Activated CD4-positive, alpha-beta T cell treated with anti-CD3 and anti-CD28 coated beads for 24 hours (primary cell): Measurements from ENCODE around the gene POLR2A.

Source experiments
- DNase-seq, 2 donors: peaks; one replicate each; pipeline ENCODE4 v3.0.0-alpha.2; 2020; ENCODE audit warnings: low read depth in 2 of 2

Gene POLR2A

DNA sequence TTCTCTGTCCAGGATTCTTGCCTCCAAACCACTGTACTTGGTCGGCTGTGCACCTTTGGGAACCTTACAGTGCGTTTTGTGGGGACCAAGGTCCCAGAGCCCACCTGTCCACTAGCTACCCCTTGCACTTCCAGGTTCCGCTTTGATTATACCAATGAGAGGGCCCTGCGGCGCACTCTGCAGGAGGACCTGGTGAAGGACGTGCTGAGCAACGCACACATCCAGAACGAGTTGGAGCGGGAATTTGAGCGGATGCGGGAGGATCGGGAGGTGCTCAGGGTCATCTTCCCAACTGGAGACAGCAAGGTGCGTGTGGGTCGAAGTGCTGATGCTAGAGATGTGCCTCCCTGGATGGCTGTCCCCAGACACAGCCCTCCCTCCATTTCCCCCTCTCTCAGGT lies 18.8 kb downstream of the POLR2A start:
- DNase-seq: no peak

DNA sequence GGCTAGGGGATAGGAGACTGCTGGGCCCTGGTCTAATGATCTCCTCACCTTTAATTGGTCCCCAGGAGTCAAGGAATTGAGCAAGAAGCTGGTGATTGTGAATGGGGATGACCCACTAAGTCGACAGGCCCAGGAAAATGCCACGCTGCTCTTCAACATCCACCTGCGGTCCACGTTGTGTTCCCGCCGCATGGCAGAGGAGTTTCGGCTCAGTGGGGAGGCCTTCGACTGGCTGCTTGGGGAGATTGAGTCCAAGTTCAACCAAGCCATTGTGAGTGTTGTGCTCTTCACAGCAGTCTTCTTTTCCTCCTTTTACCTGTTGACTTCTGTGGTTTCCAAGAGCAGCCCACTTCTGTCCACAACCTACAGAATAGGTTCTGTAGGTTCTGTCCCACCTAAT lies 19.4 kb downstream of the POLR2A start:
- DNase-seq: no peak

DNA sequence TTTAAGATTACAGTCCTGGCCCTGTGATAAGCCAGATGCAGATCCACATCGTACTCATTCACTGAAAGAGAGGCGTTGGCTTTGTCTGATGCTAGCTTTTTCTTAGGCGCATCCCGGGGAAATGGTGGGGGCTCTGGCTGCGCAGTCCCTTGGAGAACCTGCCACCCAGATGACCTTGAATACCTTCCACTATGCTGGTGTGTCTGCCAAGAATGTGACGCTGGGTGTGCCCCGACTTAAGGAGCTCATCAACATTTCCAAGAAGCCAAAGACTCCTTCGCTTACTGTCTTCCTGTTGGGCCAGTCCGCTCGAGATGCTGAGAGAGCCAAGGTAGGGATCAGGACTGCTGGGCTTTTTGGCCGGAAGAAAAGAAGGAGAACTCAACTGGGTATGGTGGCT lies 24.0 kb downstream of the POLR2A start:
- DNase-seq: no peak

DNA sequence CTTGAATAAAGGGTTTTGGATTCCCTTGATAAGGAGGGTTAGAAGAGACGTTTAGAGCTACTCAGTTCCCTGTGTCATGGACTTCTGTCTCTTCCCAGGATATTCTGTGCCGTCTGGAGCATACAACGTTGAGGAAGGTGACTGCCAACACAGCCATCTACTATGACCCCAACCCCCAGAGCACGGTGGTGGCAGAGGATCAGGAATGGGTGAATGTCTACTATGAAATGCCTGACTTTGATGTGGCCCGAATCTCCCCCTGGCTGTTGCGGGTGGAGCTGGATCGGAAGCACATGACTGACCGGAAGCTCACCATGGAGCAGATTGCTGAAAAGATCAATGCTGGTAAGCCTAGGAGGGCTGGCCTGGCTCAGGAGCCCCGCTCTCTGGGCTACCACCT lies 24.7 kb downstream of the POLR2A start:
- DNase-seq: no peak

DNA sequence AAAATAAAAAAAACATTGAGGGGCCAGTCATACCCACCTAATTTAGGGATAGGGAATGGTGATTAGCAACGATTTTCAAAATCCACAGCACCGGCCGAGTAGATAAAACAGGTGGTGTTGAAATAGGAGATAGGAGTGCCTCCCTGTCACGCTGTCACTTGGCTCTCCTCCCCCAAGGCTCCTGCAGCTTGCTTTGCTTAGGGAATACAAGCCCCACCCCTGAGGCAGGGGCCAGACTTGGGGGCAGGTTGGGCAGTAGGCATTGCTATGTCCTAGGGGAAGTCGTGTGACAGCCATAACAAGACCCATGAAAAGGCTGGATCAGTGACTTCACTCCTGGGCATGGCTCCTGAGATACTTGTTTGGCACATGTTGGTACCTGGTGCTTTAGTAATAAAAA lies 25.8 kb downstream of the POLR2A start:
- no peak for DNase-seq

DNA sequence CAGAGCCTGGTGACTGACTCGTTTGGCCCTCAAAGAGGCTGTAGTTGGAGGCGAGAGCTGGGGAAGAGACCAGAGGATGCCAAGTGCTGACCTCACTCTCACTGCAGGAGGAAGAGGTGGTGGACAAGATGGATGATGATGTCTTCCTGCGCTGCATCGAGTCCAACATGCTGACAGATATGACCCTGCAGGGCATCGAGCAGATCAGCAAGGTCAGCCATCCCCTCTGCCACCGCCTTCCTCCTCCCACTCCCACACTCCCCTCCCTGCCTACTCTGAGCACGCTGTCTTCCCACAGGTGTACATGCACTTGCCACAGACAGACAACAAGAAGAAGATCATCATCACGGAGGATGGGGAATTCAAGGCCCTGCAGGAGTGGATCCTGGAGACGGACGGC lies 26.9 kb downstream of the POLR2A start:
- no peak for DNase-seq

DNA sequence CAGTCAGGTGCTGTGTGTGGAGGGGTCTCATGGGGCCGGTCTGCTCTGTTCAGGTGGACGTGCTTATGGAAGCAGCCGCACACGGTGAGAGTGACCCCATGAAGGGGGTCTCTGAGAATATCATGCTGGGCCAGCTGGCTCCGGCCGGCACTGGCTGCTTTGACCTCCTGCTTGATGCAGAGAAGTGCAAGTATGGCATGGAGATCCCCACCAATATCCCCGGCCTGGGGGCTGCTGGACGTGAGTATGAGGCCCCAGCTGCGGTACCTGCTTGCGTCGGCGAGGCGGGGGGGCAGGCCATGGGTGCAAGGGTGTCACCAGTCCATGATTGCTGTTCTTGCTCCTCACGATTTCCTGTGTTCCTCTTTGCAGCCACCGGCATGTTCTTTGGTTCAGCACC lies 27.9 kb downstream of the POLR2A start:
- no peak for DNase-seq

DNA sequence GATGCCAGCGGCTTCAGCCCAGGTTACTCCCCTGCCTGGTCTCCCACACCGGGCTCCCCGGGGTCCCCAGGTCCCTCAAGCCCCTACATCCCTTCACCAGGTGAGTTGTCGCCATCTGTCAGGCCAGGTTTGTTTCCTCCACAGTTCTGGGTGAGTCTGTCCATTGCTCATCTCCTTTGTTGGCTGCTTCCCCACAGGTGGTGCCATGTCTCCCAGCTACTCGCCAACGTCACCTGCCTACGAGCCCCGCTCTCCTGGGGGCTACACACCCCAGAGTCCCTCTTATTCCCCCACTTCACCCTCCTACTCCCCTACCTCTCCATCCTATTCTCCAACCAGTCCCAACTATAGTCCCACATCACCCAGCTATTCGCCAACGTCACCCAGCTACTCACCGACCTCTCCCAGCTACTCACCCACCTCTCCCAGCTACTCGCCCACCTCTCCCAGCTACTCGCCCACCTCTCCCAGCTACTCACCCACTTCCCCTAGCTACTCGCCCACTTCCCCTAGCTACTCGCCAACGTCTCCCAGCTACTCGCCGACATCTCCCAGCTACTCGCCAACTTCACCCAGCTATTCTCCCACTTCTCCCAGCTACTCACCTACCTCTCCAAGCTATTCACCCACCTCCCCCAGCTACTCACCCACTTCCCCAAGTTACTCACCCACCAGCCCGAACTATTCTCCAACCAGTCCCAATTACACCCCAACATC lies 28.8 kb downstream of the POLR2A start:
- no peak for DNase-seq

DNA sequence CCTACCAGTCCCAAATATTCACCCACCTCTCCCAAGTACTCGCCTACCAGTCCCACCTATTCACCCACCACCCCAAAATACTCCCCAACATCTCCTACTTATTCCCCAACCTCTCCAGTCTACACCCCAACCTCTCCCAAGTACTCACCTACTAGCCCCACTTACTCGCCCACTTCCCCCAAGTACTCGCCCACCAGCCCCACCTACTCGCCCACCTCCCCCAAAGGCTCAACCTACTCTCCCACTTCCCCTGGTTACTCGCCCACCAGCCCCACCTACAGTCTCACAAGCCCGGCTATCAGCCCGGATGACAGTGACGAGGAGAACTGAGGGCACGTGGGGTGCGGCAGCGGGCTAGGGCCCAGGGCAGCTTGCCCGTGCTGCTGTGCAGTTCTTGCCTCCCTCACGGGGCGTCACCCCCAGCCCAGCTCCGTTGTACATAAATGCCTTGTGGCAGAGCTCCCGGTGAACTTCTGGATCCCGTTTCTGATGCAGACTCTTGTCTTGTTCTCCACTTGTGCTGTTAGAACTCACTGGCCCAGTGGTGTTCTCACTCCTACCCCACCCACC lies 29.8 kb downstream of the POLR2A start:
- no peak for DNase-seq

DNA sequence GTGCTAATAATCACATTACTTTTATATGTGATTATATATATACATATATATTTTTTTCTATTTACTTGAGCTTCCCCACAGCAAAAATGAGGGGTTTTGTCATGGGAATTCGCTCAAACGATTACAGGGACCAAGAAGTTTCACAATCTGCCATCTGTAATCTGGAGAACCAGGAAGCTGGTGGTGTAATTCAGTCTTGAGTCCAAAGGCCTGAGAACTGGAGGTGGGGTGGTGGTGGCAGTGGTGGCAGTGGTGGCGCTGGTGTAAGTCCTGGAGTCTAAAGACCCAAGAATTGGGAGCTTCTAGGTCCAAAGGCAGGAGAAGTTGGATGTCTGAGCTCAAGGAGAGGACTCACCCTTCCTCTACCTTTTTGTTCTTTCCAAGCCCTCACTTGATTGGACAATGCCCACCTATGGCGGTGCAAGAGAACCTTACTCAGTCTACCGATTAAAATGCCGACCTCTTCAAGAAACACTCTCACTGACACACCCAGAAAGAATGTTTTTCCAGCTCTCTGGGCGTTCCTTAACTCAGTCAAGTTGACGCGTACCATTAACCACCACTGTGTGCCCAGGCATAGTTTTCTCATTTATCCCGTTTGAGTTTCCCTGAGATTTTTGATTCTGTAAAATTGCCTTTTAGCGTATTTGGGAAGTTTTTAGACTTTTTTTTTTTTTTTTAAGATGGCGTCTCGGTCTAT lies 31.9 kb downstream of the POLR2A start:
- no peak for DNase-seq

DNA sequence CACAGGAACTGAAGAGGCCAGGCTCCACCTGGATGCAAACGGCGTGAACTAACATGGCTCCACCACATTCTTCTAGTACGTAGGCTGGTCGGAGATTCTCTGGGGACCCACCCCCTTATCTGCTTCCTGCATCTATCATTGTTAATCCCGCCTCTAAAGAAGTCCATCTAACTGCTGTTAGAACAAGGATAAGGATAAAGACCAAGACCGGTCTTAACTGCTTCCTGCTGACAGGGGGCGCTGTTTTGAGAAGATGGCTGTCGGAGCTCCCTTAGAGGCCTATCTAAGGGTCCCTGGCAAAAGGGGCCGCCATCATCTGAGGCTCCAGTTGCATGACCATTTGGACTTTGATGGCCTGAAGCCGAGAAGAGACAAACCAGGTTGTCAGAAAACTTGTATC lies 38.9 kb downstream of the POLR2A start:
- peak; percentile 13 to 24 for DNase-seq

DNA sequence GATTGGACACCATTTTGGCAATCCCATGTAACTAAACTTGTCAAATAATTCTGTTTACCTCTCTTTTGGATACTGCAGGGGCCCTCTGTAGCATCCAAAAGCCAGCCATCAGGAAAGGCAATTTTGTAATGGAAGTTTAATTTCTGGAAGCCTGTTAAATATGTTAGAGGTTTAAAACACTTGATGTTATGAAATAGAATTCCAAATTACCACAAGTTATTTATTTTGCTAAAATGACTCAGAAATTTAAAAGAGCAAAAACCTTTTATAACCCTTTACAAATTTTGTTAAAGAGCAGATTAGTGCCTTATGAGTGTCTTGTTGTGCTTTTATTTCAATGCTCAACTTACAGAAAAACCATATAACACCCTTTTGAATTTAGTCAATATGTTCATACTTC lies 44.7 kb downstream of the POLR2A start:
- DNase-seq: no peak

DNA sequence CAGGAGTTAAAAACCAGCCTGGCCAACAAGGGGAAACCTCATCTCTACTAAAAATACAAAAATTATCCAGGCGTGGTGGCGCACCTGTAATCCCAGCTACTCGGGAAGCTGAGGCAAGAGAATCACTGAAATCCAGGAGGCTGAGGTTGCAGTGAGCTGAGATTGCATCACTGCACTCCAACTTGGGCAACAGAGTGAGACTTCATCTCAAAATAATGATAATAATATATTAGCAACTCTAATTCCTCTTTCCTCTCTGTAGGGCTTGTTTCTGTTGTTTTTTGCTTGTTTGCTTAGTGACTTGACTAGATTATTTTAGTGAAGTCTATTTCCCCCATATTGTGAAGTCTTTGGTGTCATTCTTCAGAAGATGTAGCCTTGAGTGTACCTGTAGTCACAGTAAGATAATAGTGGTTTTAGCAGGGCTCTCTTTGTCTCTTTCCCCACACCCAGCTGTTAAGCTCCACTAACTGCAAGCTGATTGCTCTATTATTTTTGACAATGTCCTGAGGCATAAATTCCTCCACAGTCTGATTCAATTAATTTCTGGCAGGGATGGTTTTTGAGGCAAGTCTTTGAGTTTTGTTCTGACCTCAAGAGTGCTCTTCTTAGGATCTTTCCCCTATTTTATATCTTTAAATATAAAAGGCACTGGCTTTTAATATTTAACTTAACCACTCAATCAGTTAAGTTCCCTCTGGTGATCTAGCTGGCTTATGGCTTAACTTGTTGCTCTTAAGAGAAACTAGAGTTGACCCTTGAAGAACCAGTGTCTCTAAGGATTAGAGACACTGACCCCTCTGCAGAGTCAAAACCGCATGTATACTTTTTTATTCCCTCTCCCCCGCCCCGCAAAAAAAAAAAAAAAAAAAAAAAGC lies 46.1 kb downstream of the POLR2A start:
- no peak for DNase-seq

DNA sequence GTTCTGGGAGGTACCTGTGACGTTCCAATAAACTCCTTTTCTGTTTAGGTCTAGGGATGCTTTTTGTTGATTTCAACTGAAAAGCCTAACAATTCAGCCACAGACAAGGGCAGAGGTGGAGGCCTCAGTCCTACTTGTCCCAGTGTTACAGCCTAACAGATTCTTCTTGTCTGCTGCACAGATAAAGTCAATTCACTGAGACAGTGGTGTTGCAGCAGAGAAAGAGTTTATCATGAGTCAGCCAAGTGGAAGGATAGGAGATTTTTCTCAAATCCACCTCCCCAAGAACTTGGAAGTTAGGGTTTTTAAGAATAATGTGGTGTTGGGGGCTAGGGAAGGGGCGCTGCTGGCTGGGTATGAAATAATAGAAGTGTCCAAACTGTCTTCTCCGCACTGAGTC lies 53.9 kb downstream of the POLR2A start:
- DNase-seq: no peak

DNA sequence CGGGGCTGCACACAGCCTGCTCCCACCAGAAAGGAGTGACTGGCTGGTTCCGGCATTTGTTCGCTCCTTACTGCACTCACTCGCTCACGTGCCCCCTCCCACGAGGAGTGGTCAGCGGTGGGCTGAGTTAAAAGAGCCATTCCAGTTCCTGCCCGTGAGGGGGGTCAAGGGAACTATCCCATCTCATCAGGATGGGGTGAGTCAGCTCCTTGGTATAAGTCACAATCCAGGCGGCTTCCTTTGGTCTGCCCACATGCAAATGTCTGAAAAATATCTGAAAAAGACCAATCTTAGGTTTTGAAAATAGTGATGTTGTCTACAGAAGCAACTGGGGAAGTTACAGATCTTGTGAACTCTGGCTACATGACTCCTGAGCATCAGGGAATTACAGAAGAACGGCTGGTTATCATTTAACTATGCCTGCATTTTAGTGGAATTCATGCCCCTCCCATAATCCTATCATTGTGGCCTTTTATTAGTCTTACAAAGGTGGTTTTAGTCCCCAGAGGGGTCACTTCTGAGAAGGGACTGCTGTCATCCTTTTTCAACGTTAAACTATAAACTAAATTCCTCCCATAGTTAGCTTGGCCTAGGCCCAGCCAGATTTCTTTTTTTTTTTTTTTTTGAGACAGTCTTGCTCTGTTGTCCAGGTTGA lies 54.9 kb downstream of the POLR2A start:
- no peak for DNase-seq

DNA sequence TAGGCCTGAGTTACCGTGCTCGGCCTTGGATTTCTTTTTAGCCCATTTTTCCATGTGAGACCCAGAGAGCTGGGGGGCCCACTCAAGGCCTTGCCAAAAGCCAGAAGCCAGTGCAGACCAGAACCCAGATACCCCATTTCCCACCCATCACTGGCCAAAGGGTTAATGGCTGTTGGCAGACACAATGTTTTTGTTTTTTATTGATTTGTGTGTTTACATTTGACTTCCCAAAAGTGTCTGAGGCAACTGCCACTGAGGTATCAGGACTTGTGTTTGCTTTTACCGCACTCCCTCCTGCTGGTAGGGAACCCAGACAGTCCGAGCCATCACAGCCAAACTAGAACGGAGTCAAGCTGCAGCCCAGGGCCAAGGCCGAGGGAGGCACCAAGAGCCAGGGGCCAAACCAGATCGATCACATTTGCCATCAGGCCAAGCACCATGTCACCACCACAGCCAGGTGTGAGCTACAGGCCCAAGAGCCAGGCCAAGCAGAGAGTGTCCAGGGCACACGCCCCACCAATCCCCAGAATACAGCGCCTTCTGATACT lies 57.0 kb downstream of the POLR2A start:
- no peak for DNase-seq

DNA sequence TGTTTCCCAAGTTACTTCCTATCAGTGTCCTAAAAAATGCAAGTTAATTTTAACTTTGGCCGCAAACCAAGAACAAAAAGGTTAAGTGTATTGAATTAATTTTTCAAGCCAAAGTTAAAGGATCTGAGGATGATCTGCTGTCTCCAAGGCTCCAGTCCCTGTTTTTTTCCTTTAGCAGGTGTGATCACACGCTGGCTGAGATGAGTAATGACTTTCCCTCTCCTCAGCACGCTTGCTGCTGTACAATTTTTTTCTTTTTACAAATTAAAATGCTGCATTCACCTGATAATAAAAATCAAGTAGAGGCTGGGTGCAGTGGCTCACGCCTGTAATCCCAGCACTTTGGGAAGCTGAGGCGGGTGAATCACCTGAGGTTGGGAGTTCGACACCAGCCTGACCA lies 60.7 kb downstream of the POLR2A start:
- no peak for DNase-seq

DNA sequence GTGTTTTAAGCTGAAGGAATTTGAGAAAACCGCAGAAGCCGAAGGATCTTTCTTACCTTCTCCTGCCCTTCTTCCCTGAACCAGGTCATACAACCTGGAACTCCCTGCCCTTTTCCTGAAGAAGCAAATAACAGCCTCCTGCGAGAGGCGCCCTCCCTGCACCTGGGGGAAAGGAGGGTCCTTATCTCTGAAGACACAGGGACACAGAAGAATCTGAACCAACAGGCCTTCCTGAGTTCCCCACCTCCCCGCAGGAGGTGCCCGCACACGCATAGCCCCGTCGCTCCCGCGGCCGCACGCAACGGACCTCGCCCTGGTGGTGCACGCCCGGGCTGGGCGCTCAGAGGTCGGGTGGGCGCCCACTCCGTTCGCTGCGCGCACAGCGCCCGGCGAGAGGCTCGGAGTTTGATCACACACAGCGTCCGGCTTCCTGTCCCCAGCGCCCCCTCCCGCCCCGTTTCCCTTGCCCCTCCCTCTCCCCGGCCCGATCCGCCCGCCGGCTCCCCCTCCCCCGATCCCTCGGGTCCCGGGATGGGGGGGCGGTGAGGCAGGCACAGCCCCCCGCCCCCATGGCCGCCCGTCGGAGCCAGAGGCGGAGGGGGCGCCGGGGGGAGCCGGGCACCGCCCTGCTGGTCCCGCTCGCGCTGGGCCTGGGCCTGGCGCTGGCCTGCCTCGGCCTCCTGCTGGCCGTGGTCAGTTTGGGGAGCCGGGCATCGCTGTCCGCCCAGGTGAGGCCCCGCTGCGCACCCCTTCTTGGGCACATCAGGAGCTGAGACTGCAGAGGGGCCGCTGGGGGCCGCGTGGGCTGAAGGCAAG lies 64.6 kb downstream of the POLR2A start, which contains the start of gene TNFSF12:
Gene TNFSF12 (plus strand): TSS at position 474 of the 816 bp plus-strand sequence. CDS start 96 bp downstream, at position 570.
- DNase-seq: peak; percentile 26 to 31
